ENCODE data around the gene C1QL1.

Gene C1QL1

DNA sequence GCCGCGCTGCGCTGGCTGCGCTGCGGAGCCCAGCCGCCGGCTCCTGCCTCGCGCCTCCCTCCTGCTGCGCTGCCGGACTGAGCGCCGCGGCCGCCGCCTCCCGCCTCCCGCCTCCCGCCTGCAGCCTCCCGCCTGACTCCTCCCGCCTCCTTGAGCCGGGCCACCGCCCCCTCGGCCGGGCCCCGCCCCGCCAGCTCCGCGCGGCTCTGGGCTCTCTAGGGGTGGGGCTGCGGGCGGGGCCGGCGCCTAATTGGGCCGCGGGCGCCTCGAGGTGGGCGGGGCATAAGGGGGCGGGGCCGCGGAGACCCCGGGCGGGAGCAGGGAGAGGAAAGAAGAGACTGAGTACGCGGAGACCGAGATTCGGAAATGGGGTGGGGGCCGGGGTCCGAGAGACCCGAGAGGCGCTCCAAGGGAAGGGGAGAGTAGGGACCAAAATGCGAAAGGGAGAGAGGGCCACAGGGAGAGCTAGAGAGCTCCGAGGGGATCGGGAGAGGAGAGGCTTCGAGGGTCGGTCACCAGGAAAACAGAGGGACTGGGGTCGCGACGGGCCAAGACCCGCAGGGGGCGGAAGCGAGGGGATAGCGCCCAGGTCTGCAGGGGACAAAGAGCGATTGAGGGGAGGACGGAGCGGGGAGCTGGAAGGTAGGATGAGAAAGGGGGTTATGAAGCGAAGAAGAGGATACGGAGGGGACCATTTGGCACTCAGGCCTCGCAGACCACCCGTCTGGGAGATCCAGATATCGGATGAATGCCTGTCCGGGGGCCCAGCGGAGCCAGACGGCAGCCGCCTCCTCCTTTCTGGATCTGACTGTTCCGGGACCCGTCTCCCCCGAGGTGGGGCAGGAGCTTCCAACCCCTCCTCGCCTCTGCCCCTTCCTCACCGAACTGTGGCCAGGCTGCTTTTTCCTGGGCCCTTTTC, at the start of gene C1QL1:
Gene C1QL1 (minus strand): TSS at position 79 of the 919 bp plus-strand sequence. CDS start 255 bp downstream, outside the sequence.
- DNase-seq = peak; percentile 94

DNA sequence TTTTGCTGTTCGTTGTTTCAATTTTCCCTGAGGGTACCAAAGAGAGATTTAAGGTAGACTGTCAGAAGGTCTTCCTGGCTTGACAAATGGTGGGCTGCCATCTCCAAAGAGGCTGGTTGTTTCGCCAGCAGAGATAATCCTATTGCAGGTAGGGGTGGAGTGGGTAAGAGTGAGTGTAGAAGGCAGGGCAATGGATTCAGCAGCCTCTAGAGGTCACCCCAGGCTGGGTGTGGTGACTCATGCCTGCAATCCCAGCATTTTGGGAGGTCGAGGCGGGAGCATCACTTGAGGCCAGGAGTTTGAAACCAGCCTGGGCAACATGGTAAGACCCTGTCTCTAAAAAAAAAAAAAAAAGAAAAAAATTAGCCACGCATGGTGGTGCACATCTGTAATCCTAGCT, 48.7 kb upstream of the C1QL1 start:
- no peak for DNase-seq

DNA sequence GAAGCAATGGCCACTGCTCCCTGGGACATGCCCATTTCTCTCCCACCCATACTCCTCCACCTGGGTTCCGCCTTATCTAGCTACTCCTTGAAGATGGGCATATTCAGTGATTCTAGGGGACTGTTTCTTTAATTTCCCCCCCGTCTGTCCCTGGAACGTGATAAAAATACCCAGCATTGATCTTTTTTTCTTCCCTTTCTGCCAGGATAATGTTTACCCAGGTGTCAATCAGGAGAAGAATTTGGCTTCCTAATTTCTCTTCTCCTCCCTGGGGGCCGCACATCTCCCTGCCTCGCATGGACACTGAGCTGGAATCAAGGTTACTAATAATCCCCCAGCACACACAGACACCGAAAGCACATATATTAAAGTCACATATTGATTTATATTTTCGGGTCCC, 48.1 kb upstream of the C1QL1 start:
- DNase-seq = no peak

DNA sequence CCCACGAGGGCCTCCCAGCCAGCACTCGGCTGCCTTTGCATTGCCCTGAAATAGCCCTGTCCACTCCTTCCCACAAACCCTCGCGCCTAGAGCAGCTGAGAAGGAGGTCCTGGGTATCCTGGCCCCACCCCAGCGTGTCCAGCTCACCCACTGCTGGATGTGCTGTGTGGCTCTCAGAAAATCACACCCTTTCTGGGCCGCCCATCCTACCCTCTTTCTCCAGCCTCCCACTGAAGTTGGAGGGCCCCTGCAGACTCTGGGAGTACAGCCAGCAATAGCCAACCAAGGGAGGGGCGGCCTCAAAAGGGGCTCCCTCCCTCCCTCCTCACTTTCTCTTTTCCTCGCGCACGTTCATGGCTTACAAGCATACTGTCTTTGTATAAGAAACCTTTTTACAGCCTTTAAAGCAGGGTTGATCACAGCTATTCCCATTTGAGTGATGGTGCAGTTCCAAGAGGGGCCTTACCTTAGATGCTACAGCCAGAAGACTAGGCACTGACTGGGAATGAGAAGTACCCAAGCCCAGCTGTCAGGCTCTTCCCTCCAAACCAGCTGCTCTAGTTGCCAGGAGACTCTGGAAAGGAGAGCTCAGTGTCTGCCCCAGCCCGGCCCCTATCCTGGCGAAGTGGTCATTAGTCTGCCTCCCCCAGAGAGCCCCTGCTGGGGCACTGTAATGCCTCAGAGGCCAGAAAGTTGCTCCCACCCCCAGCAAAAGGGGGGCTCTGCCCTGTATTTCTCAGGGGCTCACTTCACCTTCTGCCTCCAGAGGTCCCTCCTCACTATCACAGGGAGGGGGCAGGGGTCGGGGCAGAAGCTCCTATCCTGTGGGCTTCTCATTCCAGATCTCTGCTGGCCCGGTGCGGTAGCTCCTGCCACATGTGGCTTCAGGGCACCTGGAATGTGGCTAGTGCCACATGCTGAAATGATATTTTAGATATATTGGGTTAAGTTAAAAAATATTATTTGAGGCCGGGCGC, 45.2 kb upstream of the C1QL1 start:
- no peak for DNase-seq

DNA sequence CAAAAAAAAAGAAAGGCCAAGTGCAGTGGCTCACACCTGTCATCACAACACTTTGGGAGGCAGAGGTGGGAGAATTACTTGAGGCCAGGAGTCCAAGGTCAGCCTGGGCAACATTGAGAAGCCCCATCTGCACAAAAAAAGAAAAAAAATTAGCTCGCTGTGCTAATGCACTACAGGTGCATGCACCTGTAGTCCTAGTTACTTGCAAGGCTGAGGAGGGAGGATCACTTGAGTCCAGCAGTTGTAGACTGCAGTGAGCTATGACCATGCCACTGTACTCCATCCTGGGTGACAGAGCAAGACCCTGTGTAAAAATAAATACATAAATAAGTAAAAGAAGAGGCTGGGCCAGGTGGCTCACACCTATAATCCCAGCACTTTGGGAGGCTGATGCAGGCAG, 43.7 kb upstream of the C1QL1 start:
- DNase-seq = no peak

DNA sequence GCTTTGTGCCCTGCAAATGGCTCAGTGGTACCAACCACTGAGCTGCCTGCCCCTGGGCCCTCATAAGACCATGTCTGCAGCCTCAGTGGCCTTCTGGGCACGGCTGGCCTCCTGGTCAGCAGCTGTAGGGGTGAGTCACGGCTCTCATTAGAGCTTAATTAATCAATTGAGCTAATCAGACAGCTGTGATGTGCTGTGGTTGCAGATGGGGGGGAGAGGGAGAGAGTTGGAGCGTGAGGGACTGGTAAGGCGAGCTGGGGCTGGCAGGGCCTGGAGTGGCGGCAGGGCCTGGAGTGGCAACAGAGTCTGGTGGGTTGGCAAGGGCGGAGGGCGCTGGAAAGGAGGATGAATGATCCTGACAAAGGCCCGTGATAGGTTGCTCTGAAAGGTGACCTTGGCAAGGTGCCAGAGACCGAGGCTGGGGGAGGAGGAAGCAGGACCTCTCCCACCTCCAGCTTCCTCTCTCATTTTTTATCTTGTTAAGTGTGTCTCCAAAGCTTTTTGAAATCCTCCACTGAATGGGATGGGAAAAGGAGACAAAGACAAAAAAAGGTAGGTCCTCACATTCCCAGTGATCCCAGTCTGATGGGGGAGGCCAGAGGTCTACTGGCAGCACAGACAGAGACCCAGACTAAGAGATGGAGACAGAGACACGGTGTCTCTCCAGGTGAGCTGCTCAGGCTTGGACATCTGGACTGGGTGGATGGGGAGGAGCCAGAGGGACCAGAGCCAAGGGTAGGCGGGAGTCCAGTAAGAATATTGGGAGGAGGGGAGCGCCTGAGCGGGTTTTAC, 41.8 kb upstream of the C1QL1 start:
- no peak for DNase-seq

DNA sequence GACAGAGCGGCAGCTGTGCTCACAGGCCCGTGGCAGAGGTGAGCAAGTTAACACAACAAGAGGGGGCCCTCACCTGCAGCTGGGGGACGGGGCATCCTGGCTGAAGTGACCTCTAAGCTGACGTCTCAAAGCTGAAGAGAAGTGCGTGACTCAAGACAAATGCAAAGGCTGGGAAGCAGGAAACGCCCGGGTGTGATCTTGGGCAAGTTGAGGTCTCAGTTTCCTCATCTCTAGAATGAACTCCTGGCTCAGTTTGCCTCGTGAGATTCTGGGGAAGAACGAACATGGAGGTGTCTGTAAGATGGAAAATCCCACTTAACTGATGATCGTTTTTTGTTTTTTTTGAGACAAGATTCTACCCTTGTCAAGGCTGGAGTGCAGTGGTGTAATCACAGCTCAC, 40.1 kb upstream of the C1QL1 start:
- DNase-seq = no peak

DNA sequence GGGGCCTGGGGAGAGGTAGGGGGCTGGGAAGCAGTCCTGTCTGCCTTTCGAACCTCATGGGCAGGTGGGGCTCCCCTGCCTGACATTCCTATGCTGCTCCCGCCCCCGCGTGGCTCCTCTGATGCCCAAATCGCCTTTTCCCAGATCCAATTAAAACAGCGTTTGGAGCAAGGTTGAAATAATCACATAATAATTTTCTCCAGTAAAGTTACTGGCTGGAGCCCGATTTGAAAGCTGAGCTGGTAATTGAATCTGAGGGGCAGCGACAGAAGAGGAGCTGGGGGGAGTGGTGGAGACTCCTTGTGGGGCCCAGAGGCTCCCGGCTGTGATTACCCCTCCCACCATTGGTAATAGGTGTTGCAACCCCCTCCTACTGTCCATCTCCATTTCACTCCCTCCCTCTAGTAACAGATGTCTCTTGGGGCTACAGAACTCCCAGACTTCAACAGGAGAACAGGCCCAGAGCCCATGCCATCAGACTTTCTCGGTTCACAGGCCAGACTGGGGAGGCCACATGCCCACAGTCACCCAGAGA, 38.9 kb upstream of the C1QL1 start:
- DNase-seq = no peak

DNA sequence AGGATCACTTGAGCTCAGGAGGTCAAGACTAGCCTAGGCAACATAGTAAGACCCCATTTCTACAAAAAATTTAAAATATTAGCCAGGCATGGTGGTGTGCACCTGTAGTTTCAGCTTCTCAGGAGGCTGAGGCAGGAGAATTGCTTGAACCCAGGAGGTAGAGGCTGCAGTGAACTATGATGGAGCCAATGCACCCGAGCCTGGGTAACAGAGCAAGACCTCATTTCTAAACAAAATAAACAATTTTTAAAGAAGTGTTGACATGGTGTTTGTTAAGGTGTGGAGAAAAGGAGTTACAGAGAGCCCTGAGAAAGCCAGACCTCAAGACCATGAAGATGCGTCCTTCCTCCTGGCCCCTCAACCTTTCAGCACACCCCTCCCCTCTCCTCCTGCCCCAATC, 37.6 kb upstream of the C1QL1 start:
- DNase-seq = no peak

DNA sequence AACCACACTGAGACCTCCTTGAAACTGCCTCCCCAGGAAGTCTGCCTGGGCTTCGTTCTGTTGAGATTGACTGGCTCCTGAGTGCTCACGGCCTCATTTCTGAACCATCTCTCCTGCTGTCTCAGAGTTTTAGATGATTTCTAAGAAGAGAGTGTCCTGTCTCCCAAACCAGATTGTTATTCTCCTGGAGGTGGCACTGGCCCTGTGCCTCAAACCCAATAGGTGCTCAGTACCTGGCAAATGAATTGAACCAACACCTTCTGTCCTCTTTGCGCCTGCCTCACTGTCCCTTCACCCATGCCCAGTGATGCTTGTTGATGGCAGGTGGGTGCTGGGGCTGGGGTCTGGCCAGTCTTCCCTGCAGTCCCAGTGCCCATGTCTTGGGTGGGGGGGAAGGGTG, 36.3 kb upstream of the C1QL1 start:
- DNase-seq = no peak

DNA sequence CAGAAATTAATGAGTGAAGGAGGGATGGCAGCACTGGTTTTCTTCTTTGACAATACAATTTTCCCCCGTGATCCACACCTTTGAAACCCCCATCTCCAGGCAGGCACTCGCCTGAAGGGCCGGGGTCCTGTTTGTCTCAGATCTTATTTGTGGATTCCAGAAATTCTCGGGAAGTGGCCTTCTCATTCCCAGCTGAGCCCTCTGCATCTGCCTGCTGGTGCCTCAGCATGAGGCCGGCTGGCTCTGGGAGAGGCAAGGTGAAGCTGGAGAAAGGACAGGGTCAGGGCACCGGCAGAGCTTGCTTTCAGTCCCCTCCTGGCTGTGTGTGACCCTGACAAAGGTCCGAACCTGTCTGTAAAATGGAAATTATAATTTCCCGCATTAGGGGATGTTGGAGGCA, 35.8 kb upstream of the C1QL1 start:
- no peak for DNase-seq

DNA sequence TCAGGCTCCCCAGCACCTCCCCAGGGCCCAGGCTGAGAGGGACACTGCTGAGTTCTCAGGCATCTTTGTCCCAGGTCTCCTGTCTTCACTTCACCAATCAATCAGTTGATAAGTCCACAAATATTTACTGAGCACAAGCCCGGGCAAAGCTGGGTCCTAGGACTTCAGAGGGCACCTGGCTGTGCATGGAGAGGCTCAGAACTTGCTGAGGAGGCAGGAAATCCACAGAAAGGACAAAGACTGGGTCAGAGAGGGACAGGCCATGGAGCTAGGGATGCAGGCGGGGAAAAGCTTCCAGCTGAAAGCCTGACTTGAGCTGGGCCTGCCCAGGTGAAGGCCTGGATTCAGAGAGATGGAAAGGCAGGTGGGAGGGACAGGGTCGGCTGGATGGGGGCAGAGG, 33.2 kb upstream of the C1QL1 start:
- DNase-seq = no peak

DNA sequence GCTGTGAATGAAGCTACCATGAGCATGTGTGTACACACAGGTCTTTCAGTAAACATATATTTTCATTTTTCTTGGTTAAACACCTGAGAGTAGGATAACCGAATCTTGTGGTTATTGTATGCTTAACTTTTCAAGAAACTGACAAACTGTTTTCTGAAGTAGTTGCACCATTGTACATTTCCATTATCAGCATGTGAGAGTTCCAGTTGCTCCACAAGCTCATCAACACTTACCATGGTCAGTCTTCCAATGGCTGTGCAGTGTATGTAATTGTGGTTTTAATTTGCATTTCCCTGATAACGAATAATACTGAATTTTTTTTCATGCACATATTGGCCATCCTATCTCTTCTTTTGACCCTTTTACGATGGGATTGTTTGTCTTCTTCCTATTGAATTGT, 31.3 kb upstream of the C1QL1 start:
- no peak for DNase-seq

DNA sequence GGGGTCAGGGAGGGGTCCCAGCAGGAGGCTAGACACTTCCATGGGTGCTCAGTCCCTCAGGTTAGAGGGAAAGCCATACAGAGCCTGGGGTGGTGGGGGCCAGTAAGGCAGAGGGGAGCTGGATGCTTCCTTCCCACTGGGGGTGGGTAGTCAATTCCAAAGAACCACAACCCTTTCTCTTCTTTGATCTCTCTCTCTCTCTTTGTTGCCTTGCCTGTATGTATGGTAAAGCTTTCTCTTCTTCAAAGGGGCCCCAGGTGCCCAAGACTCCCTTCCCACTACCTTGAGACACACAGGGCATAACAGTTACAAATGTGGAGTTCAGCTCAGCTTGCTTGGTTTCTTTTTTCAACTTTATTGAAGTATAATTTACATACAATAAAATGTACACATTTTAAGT, 30.5 kb upstream of the C1QL1 start:
- no peak for DNase-seq

DNA sequence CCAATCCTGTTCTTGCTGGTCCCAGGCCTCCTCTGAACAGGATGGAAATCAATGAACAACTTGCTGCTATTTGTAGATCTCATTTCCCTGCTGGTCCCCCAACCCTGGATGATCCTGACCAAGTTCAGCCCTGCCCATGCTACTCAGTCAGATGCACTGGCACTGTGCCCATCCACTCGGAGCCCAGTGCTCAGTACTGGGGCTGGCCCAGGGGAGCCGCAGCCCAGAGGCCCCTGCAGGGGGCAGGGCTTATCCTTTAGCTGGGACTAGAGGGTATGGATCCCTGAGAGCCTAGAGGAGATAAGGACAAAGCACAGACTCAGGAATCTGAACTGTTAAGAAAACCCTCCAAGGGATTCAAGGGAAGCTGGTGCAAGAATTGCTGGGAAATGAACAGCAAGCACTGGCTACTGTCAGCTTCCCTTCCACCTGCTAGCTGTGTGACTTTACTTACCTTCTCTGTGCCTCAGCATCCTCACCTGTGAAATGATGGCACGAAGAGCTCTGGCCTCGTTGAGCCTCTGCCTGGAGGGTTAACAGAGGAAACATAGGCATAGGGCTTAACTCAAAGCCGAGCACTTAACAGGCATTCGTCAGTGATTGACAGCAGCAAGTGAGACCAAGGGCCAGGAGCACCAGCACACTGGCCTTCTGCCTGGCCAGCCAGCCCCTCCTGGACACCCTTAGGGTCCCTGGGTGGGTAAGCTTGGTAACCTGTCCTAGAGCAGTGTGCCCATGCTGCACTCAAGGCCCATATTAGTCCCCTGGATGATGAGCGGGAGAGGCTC, 29.8 kb upstream of the C1QL1 start:
- DNase-seq = no peak

DNA sequence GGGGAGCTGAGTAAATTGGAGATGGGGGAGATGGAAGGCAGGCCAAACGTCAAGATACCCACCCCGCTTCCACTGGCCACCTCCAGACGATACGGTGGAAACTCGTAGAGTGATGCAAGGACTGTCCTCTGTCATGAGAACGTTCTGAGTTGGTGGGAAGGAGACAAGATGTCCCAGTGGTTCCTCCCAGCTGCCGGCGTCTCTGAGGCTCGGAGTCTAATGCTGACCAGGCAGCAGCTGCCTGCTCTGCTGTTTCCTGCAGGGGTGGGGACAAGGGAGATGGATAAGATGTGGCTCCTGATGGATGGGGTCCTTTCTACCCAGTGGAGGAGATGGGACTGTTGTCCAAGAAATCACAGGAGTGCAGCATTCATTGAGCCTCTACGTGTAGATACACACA, 28.2 kb upstream of the C1QL1 start:
- DNase-seq = no peak

DNA sequence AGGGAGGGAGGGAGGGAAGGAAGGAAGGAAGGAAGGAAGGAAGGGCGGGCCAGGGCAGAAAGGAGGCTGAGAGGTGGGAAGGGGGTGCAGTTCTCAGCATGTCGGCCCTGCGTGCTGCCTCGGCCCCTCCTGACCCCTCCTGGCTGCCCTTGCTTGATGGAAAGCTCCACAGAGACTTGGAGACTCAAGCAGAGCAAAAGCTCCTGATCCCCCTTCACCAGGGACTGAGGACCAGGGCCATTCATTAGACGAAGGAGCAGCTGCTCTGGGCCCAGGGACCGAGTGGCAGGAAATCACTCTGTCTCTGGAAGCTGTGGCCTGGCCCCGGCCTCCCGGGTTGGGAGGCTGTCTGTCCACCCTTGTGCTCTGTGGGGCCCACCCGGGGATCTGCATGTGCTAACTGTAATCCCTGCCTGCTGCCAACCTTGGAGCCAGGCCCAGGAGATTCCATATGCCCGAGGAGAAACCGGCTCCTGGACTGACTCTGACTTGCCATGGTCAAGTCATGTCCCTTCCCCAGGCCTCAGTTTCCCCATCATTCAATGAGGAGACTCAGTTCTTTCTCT, 27.4 kb upstream of the C1QL1 start:
- no peak for DNase-seq

DNA sequence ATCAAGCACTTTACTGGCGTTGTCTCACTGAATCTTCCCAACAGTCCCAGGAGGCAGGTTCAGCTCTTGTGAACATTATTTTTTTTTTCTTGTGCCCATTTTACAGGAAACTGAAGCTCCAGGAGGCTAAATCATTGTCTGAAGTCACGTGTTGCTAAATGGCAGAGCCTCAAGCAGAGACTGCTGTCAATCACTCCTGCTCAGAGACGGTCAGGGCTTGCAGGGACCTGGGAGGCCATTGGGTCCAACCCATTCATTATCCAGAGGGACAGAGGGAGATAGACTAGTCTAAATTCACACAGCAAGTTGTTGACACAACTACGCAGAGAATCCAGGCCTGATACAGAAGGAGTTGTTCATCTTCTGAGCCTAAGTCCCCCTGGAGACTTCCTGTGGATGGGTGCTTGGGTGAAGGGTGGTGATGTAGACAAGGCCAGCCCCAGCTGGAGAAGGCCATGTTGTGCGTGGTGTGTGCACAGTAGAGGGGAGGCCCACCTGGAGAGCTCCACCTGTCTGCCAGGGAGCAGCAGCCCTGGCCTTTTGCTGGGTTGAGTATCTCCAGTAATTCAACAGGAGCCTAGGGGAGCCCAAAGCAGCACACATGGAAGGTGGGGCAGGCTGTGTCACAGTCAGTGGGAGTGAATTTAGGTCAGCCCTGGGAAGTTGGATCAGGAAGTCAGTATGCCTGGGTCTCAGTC, 24.3 kb upstream of the C1QL1 start:
- DNase-seq = no peak

DNA sequence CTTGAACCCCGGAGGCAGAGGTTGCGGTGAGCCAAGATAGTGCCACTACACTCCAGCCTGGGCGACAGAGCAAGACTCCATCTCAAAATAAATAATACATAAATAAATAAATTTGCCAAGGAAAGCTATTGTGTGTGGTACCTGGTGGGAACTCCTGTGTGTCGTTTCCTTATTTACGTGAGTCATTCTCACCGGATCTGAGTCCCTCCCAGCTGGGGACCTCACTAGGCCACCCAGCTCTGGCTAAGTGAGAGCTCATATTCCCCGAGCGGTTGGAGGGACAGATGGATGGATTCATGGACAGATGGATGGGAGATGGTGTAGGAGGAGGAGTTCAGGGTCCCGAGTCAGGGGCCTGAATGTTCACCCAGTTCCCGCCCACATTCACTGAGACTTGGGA, 22.9 kb upstream of the C1QL1 start:
- DNase-seq = no peak

DNA sequence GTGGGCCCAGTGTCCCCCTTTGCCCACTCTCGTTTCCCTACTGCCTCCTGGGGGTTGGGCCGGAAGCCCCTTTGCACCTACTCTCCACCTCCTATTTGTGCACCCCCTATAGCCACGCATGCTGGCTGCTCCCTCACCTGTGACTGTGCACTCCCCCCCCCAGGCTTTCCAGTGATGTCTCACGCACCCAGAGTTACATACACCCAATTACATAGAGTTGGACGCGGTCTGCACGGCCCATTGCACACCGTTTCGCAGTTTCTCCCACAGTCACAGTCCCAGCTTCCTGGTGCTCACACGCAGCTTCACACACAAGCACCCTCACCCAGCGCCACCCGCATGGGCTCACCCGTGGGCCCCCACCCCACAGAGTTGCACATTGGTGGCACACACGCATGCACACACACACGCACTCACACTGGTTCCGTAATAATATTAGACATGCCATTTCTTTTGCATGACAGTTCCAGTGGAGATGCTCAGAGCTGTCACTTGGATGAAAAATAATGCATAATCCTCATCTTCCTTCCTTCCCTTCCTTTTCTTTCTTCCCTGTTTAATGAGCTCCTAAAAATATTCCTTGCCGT, 21.5 kb upstream of the C1QL1 start:
- DNase-seq = no peak
